ENCODE results near the gene PKNOX2. TPM values are rescaled to one million over a fixed set of nuclear protein-coding genes. Genes with fewer than 3 reads are reported as not detected.

Gene PKNOX2
- total RNA-seq, 1 experiment from 2014 or later = 13.1 TPM

- Histone ChIP-seq H3K36me3 (no peaks in the 10 kb centered on the region), H3K4me1 (peaks cover 46% of the 10 kb centered on the region), H3K27ac (peak overlapping the region; percentile 98), H3K4me3 (peak overlapping the region; percentile 35), H3K27me3 (no peaks in the 10 kb centered on the region), H3K9me3 (replicated peaks) (no peaks in the 10 kb centered on the region)
- peak; percentile 81 to 82 for DNase-seq
Observed at GRCh38 chr11:125404811-125405790, 240.6 kb downstream of the PKNOX2 start.

DNA sequence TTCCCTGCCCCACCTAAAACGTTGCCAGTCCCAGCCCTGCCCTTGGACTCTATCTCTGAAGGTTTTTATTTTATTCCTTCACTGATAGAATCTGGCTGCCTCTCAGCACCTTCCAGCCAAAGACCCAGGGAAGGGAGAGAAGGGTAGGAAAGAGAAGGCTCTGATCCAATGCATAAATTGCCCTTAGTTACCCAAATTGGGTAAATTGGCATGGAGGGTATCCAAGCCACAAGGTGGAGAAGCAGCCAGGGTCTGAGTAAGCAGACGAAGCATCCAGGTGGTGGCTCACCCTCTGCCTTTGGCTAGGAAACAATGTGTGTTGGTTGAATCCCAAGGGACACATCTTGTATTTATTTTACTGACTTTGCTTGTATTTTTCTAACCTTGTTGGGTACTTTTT lies 242.5 kb downstream of the PKNOX2 start:
- DNase-seq = no peak
- H3K4me1 ChIP-seq = peaks cover 31% of the 10 kb centered on the region
- H3K27ac ChIP-seq = no peak overlapping the region

DNA sequence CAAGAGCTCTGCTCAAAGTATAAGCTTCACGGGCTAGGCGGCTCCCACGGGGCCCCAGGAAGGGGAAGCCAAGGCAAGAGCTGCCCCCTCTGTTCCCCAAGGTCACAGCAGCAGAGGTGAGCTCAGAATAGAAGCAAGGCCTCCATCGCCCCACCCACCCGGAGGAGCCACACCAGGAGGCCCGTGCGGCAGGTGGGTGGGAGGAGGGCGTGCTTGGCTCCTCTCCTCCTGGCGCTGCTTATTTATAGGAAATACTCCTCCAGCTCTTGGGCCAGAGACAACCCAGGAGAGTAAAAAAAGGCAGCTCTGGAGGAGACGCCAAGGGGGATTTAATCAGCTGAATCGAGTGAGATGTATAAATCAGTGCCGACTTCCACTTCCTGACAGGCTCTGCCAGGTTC lies 243.8 kb downstream of the PKNOX2 start:
- no peak for DNase-seq
- peaks cover 18% of the 10 kb centered on the region for H3K4me1 ChIP-seq

More for the DNA sequence above, 242.5 kb downstream of the PKNOX2 start:
- H3K27me3 ChIP-seq = no peaks in the 10 kb centered on the region
- no peaks in the 10 kb centered on the region for H3K36me3 ChIP-seq
- no peaks in the 10 kb centered on the region for H3K9me3 ChIP-seq (replicated peaks)
- H3K4me3 ChIP-seq = no peak overlapping the region

GRCh38 chr11:125410091-125410490 lies 245.5 kb downstream of the PKNOX2 start:
- Histone ChIP-seq H3K9me3 (replicated peaks) (no peaks in the 10 kb centered on the region), H3K27me3 (no peaks in the 10 kb centered on the region), H3K36me3 (no peaks in the 10 kb centered on the region), H3K4me3 (no peak overlapping the region), H3K4me1 (peaks cover 5% of the 10 kb centered on the region; the same call in 1 of the 2 replicates), H3K27ac (no peak overlapping the region)
- DNase-seq = peak; percentile 68 to 72

More for the DNA sequence above, 243.8 kb downstream of the PKNOX2 start:
- H3K27me3 ChIP-seq = no peaks in the 10 kb centered on the region
- H3K27ac ChIP-seq = no peak overlapping the region
- no peaks in the 10 kb centered on the region for H3K9me3 ChIP-seq (replicated peaks)
- no peak overlapping the region for H3K4me3 ChIP-seq
- no peaks in the 10 kb centered on the region for H3K36me3 ChIP-seq

DNA sequence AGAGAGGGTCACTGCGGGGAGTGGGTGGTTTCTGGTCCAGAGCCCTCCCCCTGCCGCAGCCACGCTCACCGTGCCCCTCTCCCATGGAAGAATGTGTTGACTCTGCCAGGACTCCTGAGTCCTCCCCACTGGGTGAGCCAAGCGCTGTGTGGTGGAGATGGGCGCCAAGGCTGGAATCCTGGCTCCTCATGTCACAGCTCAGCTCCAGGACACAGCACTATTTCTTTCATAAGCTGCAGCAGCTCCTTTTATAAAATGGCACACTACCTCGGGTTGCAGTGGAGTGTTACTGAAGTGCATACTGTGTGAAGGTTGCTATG lies 247.6 kb downstream of the PKNOX2 start:
- Histone ChIP-seq H3K27me3 (no peaks in the 10 kb centered on the region), H3K36me3 (no peaks in the 10 kb centered on the region), H3K9me3 (replicated peaks) (no peaks in the 10 kb centered on the region), H3K27ac (no peak overlapping the region), H3K4me1 (no peaks in the 10 kb centered on the region), H3K4me3 (no peak overlapping the region)
- DNase-seq = no peak

DNA sequence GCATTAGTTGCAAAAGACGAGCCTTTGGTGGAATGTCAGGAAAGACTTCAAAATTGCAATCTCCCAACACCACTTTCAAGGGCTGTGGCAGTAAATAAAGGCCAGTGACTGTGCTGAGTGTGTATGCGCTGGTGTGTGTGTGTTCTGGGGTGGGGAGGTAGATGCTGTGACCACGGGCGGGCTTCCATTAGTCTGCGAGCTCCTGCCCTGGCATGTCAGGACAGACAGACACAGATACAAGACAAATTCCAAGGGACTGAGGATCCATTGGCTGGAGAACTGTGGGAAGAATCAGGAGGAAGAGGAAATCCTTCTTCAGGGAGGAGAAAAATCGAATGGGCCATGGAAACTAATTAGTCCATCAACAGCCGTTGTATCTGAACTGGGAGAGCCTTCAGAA lies 248.0 kb downstream of the PKNOX2 start:
- Histone ChIP-seq H3K36me3 (no peaks in the 10 kb centered on the region), H3K4me3 (no peak overlapping the region), H3K27ac (no peak overlapping the region), H3K9me3 (replicated peaks) (no peaks in the 10 kb centered on the region), H3K4me1 (no peaks in the 10 kb centered on the region), H3K27me3 (no peaks in the 10 kb centered on the region)
- no peak for DNase-seq

DNA sequence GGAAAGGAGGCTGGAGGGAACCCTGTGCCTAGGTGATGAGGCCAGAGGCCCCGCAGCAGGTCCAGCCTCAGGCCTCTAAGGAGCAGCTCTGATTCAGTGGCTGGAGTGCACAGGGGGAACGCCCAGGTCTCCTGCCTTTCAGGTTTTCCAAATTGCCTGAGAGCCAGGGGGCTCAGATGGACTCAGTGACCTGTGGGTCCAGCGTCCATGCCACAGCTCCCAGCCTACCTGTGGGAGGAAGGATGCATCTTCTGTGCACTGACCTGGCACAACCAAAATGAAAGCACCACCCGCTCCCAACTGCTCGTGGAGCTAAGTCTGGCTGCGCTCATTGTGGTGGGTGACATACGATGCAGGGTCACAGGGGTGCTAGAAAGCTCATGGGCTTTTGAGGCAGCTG lies 248.7 kb downstream of the PKNOX2 start:
- DNase-seq = no peak
- Histone ChIP-seq H3K9me3 (replicated peaks) (no peaks in the 10 kb centered on the region), H3K4me3 (no peak overlapping the region), H3K27me3 (no peaks in the 10 kb centered on the region), H3K36me3 (no peaks in the 10 kb centered on the region), H3K4me1 (no peaks in the 10 kb centered on the region), H3K27ac (no peak overlapping the region)

- Histone ChIP-seq H3K27me3 (no peaks in the 10 kb centered on the region), H3K9me3 (replicated peaks) (no peaks in the 10 kb centered on the region), H3K4me3 (no peak overlapping the region), H3K4me1 (no peaks in the 10 kb centered on the region), H3K36me3 (no peaks in the 10 kb centered on the region), H3K27ac (no peak overlapping the region)
- no peak for DNase-seq
Observed at GRCh38 chr11:125414121-125414520, 249.6 kb downstream of the PKNOX2 start.

GRCh38 chr11:125416981-125417935 lies 252.7 kb downstream of the PKNOX2 start:
- H3K9me3 ChIP-seq (replicated peaks) = no peaks in the 10 kb centered on the region
- H3K36me3 ChIP-seq = no peaks in the 10 kb centered on the region
- no peaks in the 10 kb centered on the region for H3K27me3 ChIP-seq
- H3K4me3 ChIP-seq = no peak overlapping the region
- DNase-seq = no peak
- H3K27ac ChIP-seq = no peak overlapping the region
- H3K4me1 ChIP-seq = no peaks in the 10 kb centered on the region

GRCh38 chr11:125418396-125418795 lies 253.8 kb downstream of the PKNOX2 start:
- no peaks in the 10 kb centered on the region for H3K27me3 ChIP-seq
- H3K4me3 ChIP-seq = no peak overlapping the region
- no peaks in the 10 kb centered on the region for H3K36me3 ChIP-seq
- no peak for DNase-seq
- H3K4me1 ChIP-seq = no peaks in the 10 kb centered on the region
- no peak overlapping the region for H3K27ac ChIP-seq
- H3K9me3 ChIP-seq (replicated peaks) = no peaks in the 10 kb centered on the region

GRCh38 chr11:125422681-125423080 lies 258.1 kb downstream of the PKNOX2 start:
- Histone ChIP-seq H3K36me3 (no peaks in the 10 kb centered on the region), H3K4me3 (no peak overlapping the region), H3K4me1 (no peaks in the 10 kb centered on the region), H3K27me3 (no peaks in the 10 kb centered on the region), H3K27ac (no peak overlapping the region), H3K9me3 (replicated peaks) (no peaks in the 10 kb centered on the region)
- DNase-seq = no peak

DNA sequence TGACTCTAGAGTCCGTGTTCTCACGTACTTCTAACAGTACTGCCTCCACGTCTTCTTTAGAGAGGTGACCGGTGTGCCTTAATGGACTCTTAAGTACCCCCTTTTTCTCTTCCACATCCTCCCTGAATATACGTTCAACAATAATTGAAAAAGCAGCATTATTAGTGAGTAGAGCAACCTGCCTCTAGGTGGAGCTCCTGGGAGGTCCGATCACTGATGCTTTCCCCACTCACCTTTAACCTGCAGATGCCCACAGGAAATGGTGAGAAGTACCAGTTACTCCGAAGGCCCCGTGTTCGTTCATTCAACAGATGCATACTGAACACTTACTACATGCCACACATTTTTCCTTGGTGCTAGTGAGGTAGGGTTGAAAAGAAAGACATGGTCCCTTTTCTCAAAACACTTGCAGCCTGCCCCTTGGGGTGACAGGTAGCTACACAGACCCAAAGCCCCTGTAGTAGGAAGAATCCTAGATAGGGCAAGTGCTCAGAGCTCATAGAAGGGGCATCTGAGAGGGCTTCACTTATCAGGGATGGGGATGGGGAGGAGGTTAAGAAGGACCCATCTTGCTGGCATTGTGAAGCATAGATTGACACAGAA lies 258.8 kb downstream of the PKNOX2 start:
- Histone ChIP-seq H3K36me3 (no peaks in the 10 kb centered on the region), H3K27ac (no peak overlapping the region), H3K4me3 (no peak overlapping the region), H3K27me3 (no peaks in the 10 kb centered on the region), H3K4me1 (no peaks in the 10 kb centered on the region), H3K9me3 (replicated peaks) (no peaks in the 10 kb centered on the region)
- DNase-seq = no peak

DNA sequence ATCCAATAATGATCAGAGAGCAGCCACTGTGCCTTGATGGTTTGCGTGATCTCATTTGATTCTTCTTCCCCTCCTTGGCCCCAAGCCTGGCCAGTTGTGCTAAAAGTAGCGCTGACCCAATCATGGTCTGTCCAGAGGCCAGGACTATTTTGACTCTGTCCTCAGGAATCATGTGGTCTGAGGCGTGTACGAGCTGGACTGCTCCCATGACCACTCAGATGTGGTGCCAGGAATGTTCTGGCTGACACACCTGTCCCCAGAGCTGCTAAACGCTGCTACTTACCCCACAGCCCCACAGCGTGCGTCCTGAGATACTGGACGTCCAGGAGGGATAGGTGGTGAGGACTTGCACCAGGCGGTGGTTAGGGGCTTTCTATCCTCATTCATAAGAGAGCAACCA lies 261.1 kb downstream of the PKNOX2 start:
- no peaks in the 10 kb centered on the region for H3K9me3 ChIP-seq (replicated peaks)
- no peak for DNase-seq
- no peak overlapping the region for H3K4me3 ChIP-seq
- H3K36me3 ChIP-seq = peaks cover 3% of the 10 kb centered on the region; the same call in 1 of the 2 replicates
- no peaks in the 10 kb centered on the region for H3K27me3 ChIP-seq
- no peaks in the 10 kb centered on the region for H3K4me1 ChIP-seq
- no peak overlapping the region for H3K27ac ChIP-seq

GRCh38 chr11:125426818-125427528 lies 262.4 kb downstream of the PKNOX2 start:
- Histone ChIP-seq H3K9me3 (replicated peaks) (no peaks in the 10 kb centered on the region), H3K4me1 (no peaks in the 10 kb centered on the region), H3K4me3 (no peak overlapping the region), H3K27me3 (no peaks in the 10 kb centered on the region), H3K27ac (no peak overlapping the region), H3K36me3 (peaks cover 3% of the 10 kb centered on the region; the same call in 1 of the 2 replicates)
- DNase-seq = no peak

Measured in SJCRH30 (cell line).